Measurements from ENCODE around the gene FBXO10.
A peak's percentile ranks its signal among the peaks of the same experiment; 100 is the strongest.
"Not testable (repeated sequence)": the region's sequence is repeated elsewhere in the genome, so short reads cannot be mapped to it uniquely, and the experiment has no call there.

Gene FBXO10

GRCh38 chr9:37575921-37576721 lies at the start of gene FBXO10:
Gene FBXO10 (minus strand): TSS chr9:37576380. CDS start chr9:37541768, 34,612 bp downstream.
- peak; percentile 12 for DNase-seq

GRCh38 chr9:37625758-37626147 lies 49.6 kb upstream of the FBXO10 start:
- no peak for DNase-seq

- no peak for DNase-seq
Measured at GRCh38 chr9:37625036-37625757, 49.0 kb upstream of the FBXO10 start.

- DNase-seq, result no peak
Measured at GRCh38 chr9:37624073-37624472, 47.9 kb upstream of the FBXO10 start.

- no peak for DNase-seq
Measured at GRCh38 chr9:37623267-37623666, 47.1 kb upstream of the FBXO10 start.

- no peak for DNase-seq
Measured at GRCh38 chr9:37622462-37622861, 46.3 kb upstream of the FBXO10 start.

GRCh38 chr9:37621273-37622121 lies 45.3 kb upstream of the FBXO10 start:
- no peak for DNase-seq

- no peak for DNase-seq
Measured at GRCh38 chr9:37620396-37620795, 44.2 kb upstream of the FBXO10 start.

GRCh38 chr9:37619806-37620205 lies 43.6 kb upstream of the FBXO10 start:
- DNase-seq, result no peak

- DNase-seq, result no peak
Measured at GRCh38 chr9:37618817-37619216, 42.6 kb upstream of the FBXO10 start.

GRCh38 chr9:37617832-37618231 lies 41.7 kb upstream of the FBXO10 start:
- DNase-seq, result no peak

GRCh38 chr9:37617161-37617560 lies 41.0 kb upstream of the FBXO10 start:
- DNase-seq, result no peak

- DNase-seq, result no peak
Measured at GRCh38 chr9:37611961-37612360, 35.8 kb upstream of the FBXO10 start.

- no peak for DNase-seq
Measured at GRCh38 chr9:37611014-37611413, 34.8 kb upstream of the FBXO10 start.

GRCh38 chr9:37609735-37610397 lies 33.7 kb upstream of the FBXO10 start:
- DNase-seq, result no peak

GRCh38 chr9:37608250-37608649 lies 32.1 kb upstream of the FBXO10 start:
- no peak for DNase-seq

- no peak for DNase-seq
Measured at GRCh38 chr9:37604296-37604695, 28.1 kb upstream of the FBXO10 start.

- DNase-seq, result peak; percentile 17
Measured at GRCh38 chr9:37602817-37603216, 26.6 kb upstream of the FBXO10 start.

- DNase-seq, result not testable (repeated sequence)
Measured at GRCh38 chr9:37602061-37602460, 25.9 kb upstream of the FBXO10 start.

GRCh38 chr9:37596504-37596903 lies 20.3 kb upstream of the FBXO10 start:
- no peak for DNase-seq

- no peak for DNase-seq
Measured at GRCh38 chr9:37593883-37594448, 17.8 kb upstream of the FBXO10 start.
